ENCODE data around the gene SMNDC1. TPM values are rescaled to one million over a fixed set of nuclear protein-coding genes. Genes with fewer than 3 reads are reported as not detected.
A peak's percentile ranks its signal among the peaks of the same experiment; 100 is the strongest.

SMNDC1 gene
- total RNA-seq, 6 donors from 2014 or later = 13.5 to 28.2 (median 22.9) TPM

- no peak for DNase-seq
- Histone ChIP-seq H3K27ac (no peak overlapping the region), H3K4me3 (peak overlapping the region in 1 of 4 donors; percentile 27)
Observed at GRCh38 chr10:110278562-110279406, 25.9 kb downstream of the SMNDC1 start.

GRCh38 chr10:110277591-110277990 lies 27.1 kb downstream of the SMNDC1 start:
- Histone ChIP-seq H3K9me3 (no peaks in the 10 kb centered on the region), H3K4me3 (no peak overlapping the region), H3K27me3 (no peaks in the 10 kb centered on the region), H3K27ac (no peak overlapping the region), H3K4me1 (peaks cover 7 to 23% (median 20%) of the 10 kb centered on the region in 4 donors), H3K36me3 (peaks cover 0 to 13% (median 0%) of the 10 kb centered on the region in 4 donors)
- DNase-seq (no peak), ATAC-seq (ENCODE audit: low FRiP score in 2 of 2) (no peak)
- 98 to 100% methylated on average over 2 of the region's 2 CpGs for WGBS, 2 donors
- TF ChIP-seq POLR2A (IDR thresholded peaks at IDR 0.05) (no peak), EP300 (IDR thresholded peaks at IDR 0.05) (no peak), POLR2AphosphoS5 (IDR thresholded peaks at IDR 0.05) (no peak)

More at GRCh38 chr10:110278562-110279406, 25.9 kb downstream of the SMNDC1 start:
- Histone ChIP-seq H3K36me3 (peaks cover 0 to 14% (median 0%) of the 10 kb centered on the region in 4 donors), H3K27me3 (no peaks in the 10 kb centered on the region), H3K4me1 (peaks cover 0 to 16% (median 13%) of the 10 kb centered on the region in 4 donors), H3K9me3 (no peaks in the 10 kb centered on the region)
- ATAC-seq (ENCODE audit: low FRiP score in 2 of 2) = no peak
- no peak for TF ChIP-seq POLR2A (IDR thresholded peaks at IDR 0.05)
- TF ChIP-seq POLR2AphosphoS5 (IDR thresholded peaks at IDR 0.05) = no peak
- TF ChIP-seq CTCF (IDR thresholded peaks at IDR 0.05) = no peak
- no peak for TF ChIP-seq EP300 (IDR thresholded peaks at IDR 0.05)
- 71% methylated on average over 7 of the region's 7 CpGs for WGBS, 2 donors

GRCh38 chr10:110276603-110277002 lies 28.1 kb downstream of the SMNDC1 start:
- Histone ChIP-seq H3K9me3 (no peaks in the 10 kb centered on the region), H3K36me3 (peaks cover 0 to 10% (median 0%) of the 10 kb centered on the region in 4 donors), H3K4me1 (peaks cover 7 to 21% (median 20%) of the 10 kb centered on the region in 4 donors), H3K27ac (no peak overlapping the region), H3K27me3 (no peaks in the 10 kb centered on the region), H3K4me3 (no peak overlapping the region)
- ATAC-seq (ENCODE audit: low FRiP score in 2 of 2) = no peak
- WGBS, 2 donors = 97 to 99% methylated on average over 5 of the region's 5 CpGs
- no peak for DNase-seq
- TF ChIP-seq CTCF (IDR thresholded peaks at IDR 0.05) (no peak), EP300 (IDR thresholded peaks at IDR 0.05) (no peak), POLR2A (IDR thresholded peaks at IDR 0.05) (no peak), POLR2AphosphoS5 (IDR thresholded peaks at IDR 0.05) (no peak)

- Histone ChIP-seq H3K9me3 (no peaks in the 10 kb centered on the region), H3K4me1 (peaks cover 7 to 21% (median 20%) of the 10 kb centered on the region in 4 donors), H3K27ac (no peak overlapping the region), H3K4me3 (no peak overlapping the region), H3K27me3 (no peaks in the 10 kb centered on the region), H3K36me3 (peaks cover 0 to 7% (median 0%) of the 10 kb centered on the region in 4 donors)
- WGBS, 2 donors = 70% methylated on average over 2 of the region's 2 CpGs
- DNase-seq = no peak
- TF ChIP-seq CTCF (IDR thresholded peaks at IDR 0.05) = no peak
- TF ChIP-seq POLR2A (IDR thresholded peaks at IDR 0.05) = no peak
- TF ChIP-seq POLR2AphosphoS5 (IDR thresholded peaks at IDR 0.05) = no peak
- no peak for TF ChIP-seq EP300 (IDR thresholded peaks at IDR 0.05)
- no peak for ATAC-seq (ENCODE audit: low FRiP score in 2 of 2)
Observed at GRCh38 chr10:110275128-110275729, 29.5 kb downstream of the SMNDC1 start.

- Histone ChIP-seq H3K36me3 (peaks cover 0 to under 1% (median 0%) of the 10 kb centered on the region in 4 donors), H3K4me1 (peaks cover 13 to 27% (median 26%) of the 10 kb centered on the region in 4 donors), H3K9me3 (no peaks in the 10 kb centered on the region), H3K4me3 (no peak overlapping the region), H3K27me3 (no peaks in the 10 kb centered on the region), H3K27ac (peak overlapping the region in 1 of 4 donors; percentile 9)
- DNase-seq (no peak), ATAC-seq (ENCODE audit: low FRiP score in 2 of 2) (no peak)
- WGBS, 2 donors = 93 to 95% methylated on average over 6 of the region's 6 CpGs
- TF ChIP-seq POLR2AphosphoS5 (IDR thresholded peaks at IDR 0.05) (no peak), CTCF (IDR thresholded peaks at IDR 0.05) (no peak), EP300 (IDR thresholded peaks at IDR 0.05) (no peak), POLR2A (IDR thresholded peaks at IDR 0.05) (no peak)
Observed at GRCh38 chr10:110274647-110275046, 30.1 kb downstream of the SMNDC1 start.
